K562 (cell line): ENCODE data around the gene CCDC78.

ENCODE experiments used
- KDM1A ChIP-seq, 2 experiments: fragments of 450-650 bp; IDR thresholded peaks; 2 replicates each; pipeline ENCODE4 v1.6.1; 2016; ENCODE audit warnings: mild to moderate bottlenecking in 2 of 2
- SIRT6 ChIP-seq: IDR thresholded peaks from one replicate; pipeline ENCODE4 v1.6.1; 2012; ENCODE audit warnings: low read depth, mild to moderate bottlenecking, control low read depth, inconsistent platforms, low read length, moderate library complexity
- ZZZ3 ChIP-seq: fragments of 450-650 bp; IDR thresholded peaks from 2 replicates; pipeline ENCODE4 v1.6.1; 2016; ENCODE audit warnings: antibody characterized with exemption, mild to moderate bottlenecking, moderate library complexity
- TF ChIP-seq, protein P1 (sequence below): sonication (generic); formaldehyde crosslinking; IDR thresholded peaks from 2 replicates; pipeline ENCODE4 v1.9.0; 2022; ENCODE audit warnings: mild to moderate bottlenecking, missing genetic modification reagents

DNA sequence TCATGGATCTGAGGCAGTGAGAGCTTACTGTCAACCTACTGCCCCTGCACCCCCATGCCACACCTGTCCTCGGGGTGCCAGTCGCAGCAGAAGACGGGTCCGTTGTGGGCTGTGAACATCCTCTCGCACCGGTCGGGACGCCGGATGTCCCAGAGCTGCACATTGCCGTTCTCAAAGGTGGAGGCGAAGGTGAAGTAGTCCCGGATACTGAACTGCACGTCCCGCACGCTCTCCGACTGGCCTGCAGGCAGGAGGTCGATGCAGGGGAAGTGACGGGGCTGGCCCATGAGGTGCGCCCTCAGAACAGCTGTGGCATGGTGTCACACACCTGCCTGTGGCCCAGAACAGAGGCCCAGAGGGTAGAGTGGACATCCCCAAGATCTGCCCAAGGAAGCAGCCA lies 38.7 kb downstream of the CCDC78 start:
- TF ChIP-seq KDM1A (IDR thresholded peaks at IDR 0.05) (no peak), SIRT6 (no peak), ZZZ3 (no peak)
- TF ChIP-seq, protein P1, sequence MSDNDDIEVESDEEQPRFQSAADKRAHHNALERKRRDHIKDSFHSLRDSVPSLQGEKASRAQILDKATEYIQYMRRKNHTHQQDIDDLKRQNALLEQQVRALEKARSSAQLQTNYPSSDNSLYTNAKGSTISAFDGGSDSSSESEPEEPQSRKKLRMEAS (CRISPR knock-in tag): no peak
